Adipocyte (in vitro differentiated cells): Measurements from ENCODE around the gene AP1G1.
A peak's percentile ranks its signal among the peaks of the same experiment; 100 is the strongest.

Source experiments
- DNase-seq: peaks from one replicate; pipeline ENCODE4 v3.0.0-alpha.2; 2015; ENCODE audit warnings: low read depth
- H3K27me3 ChIP-seq: replicated peaks from 2 replicates; pipeline ENCODE4 v1.7.0; 2013; ENCODE audit warnings: mild to moderate bottlenecking, low read length, moderate library complexity; ENCODE audit not compliant: control insufficient read depth, insufficient read depth
- H3K36me3 ChIP-seq: 2 replicates; pipeline ENCODE4 v1.7.0; 2013; ENCODE audit warnings: low read length, mild to moderate bottlenecking, moderate library complexity; ENCODE audit not compliant: control insufficient read depth, insufficient read depth, severe bottlenecking
- H3K4me1 ChIP-seq: 2 replicates; pipeline ENCODE4 v1.7.0; 2013; ENCODE audit warnings: mild to moderate bottlenecking, low read length, moderate library complexity; ENCODE audit not compliant: control insufficient read depth, insufficient read depth
- H3K4me3 ChIP-seq: 2 replicates; pipeline ENCODE4 v1.7.0; 2013; ENCODE audit warnings: mild to moderate bottlenecking, low read length, moderate library complexity
- H3K9ac ChIP-seq: 2 replicates; pipeline ENCODE4 v1.7.0; 2013; ENCODE audit warnings: mild to moderate bottlenecking, low read length, moderate library complexity
- H3K9me3 ChIP-seq: 2 replicates; pipeline ENCODE4 v1.7.0; 2013; ENCODE audit warnings: mild to moderate bottlenecking, low read length, moderate library complexity; ENCODE audit not compliant: control insufficient read depth

The AP1G1 gene

GRCh38 chr16:71754108-71754507 lies 54.5 kb downstream of the AP1G1 start:
- Histone ChIP-seq H3K4me3 (no peak overlapping the region), H3K9me3 (no peaks in the 10 kb centered on the region), H3K36me3 (peaks cover 92% of the 10 kb centered on the region), H3K27me3 (no peaks in the 10 kb centered on the region), H3K9ac (no peak overlapping the region), H3K4me1 (no peaks in the 10 kb centered on the region)
- DNase-seq, result no peak

GRCh38 chr16:71748226-71748625 lies 60.4 kb downstream of the AP1G1 start:
- Histone ChIP-seq H3K9ac (no peak overlapping the region), H3K4me3 (no peak overlapping the region), H3K4me1 (no peaks in the 10 kb centered on the region), H3K9me3 (no peaks in the 10 kb centered on the region), H3K36me3 (peaks cover 90% of the 10 kb centered on the region), H3K27me3 (no peaks in the 10 kb centered on the region)
- DNase-seq, result no peak

GRCh38 chr16:71746442-71747046 lies 62.1 kb downstream of the AP1G1 start:
- Histone ChIP-seq H3K4me3 (no peak overlapping the region), H3K9ac (no peak overlapping the region), H3K9me3 (no peaks in the 10 kb centered on the region), H3K27me3 (no peaks in the 10 kb centered on the region), H3K36me3 (peaks cover 90% of the 10 kb centered on the region), H3K4me1 (peaks cover 3% of the 10 kb centered on the region)
- DNase-seq, result peak; percentile 71

GRCh38 chr16:71738855-71739254 lies 69.8 kb downstream of the AP1G1 start:
- no peaks in the 10 kb centered on the region for H3K9me3 ChIP-seq
- no peak overlapping the region for H3K9ac ChIP-seq
- H3K4me3 ChIP-seq, result no peak overlapping the region
- peaks cover 7% of the 10 kb centered on the region for H3K4me1 ChIP-seq
- DNase-seq, result no peak
- H3K36me3 ChIP-seq, result peaks cover 89% of the 10 kb centered on the region
- no peaks in the 10 kb centered on the region for H3K27me3 ChIP-seq

GRCh38 chr16:71737501-71737900 lies 71.1 kb downstream of the AP1G1 start:
- Histone ChIP-seq H3K4me3 (no peak overlapping the region), H3K9ac (no peak overlapping the region), H3K36me3 (peaks cover 89% of the 10 kb centered on the region), H3K27me3 (no peaks in the 10 kb centered on the region), H3K4me1 (peaks cover 7% of the 10 kb centered on the region), H3K9me3 (no peaks in the 10 kb centered on the region)
- DNase-seq, result no peak

- H3K9me3 ChIP-seq, result no peaks in the 10 kb centered on the region
- no peak for DNase-seq
- no peaks in the 10 kb centered on the region for H3K27me3 ChIP-seq
- peaks cover 89% of the 10 kb centered on the region for H3K36me3 ChIP-seq
- H3K4me1 ChIP-seq, result peaks cover 3% of the 10 kb centered on the region
- H3K4me3 ChIP-seq, result no peak overlapping the region
- H3K9ac ChIP-seq, result no peak overlapping the region
Measured at GRCh38 chr16:71734511-71734910, 74.1 kb downstream of the AP1G1 start.

GRCh38 chr16:71732587-71732986 lies 76.0 kb downstream of the AP1G1 start:
- H3K27me3 ChIP-seq, result no peaks in the 10 kb centered on the region

GRCh38 chr16:71727551-71728324 lies 80.9 kb downstream of the AP1G1 start:
- Histone ChIP-seq H3K9ac (no peak overlapping the region), H3K27me3 (no peaks in the 10 kb centered on the region), H3K4me3 (no peak overlapping the region), H3K4me1 (peaks cover 25% of the 10 kb centered on the region), H3K36me3 (peaks cover 40% of the 10 kb centered on the region), H3K9me3 (no peaks in the 10 kb centered on the region)
- no peak for DNase-seq

More at GRCh38 chr16:71732587-71732986, 76.0 kb downstream of the AP1G1 start:
- peaks cover 79% of the 10 kb centered on the region for H3K36me3 ChIP-seq
- H3K4me3 ChIP-seq, result no peak overlapping the region
- peaks cover 8% of the 10 kb centered on the region for H3K4me1 ChIP-seq
- no peak overlapping the region for H3K9ac ChIP-seq
- DNase-seq, result no peak
- H3K9me3 ChIP-seq, result no peaks in the 10 kb centered on the region

GRCh38 chr16:71726476-71727315 lies 81.9 kb downstream of the AP1G1 start:
- Histone ChIP-seq H3K36me3 (peaks cover 30% of the 10 kb centered on the region), H3K27me3 (no peaks in the 10 kb centered on the region), H3K4me1 (peaks cover 33% of the 10 kb centered on the region), H3K9ac (no peak overlapping the region), H3K9me3 (no peaks in the 10 kb centered on the region), H3K4me3 (no peak overlapping the region)
- DNase-seq, result no peak

GRCh38 chr16:71724320-71724751 lies 84.3 kb downstream of the AP1G1 start, which contains the start of gene PHLPP2:
Gene PHLPP2 (minus strand): TSS chr16:71724701. CDS start chr16:71714795, 9,906 bp downstream.
- H3K4me3 ChIP-seq, result peak within 1 kb of the TSS; percentile 86
- peaks cover 33% of the 10 kb centered on the region for H3K4me1 ChIP-seq
- no peaks in the 10 kb centered on the region for H3K9me3 ChIP-seq
- H3K9ac ChIP-seq, result peak within 1 kb of the TSS; percentile 84
- peaks cover 8% of the 10 kb centered on the region for H3K36me3 ChIP-seq
- no peaks in the 10 kb centered on the region for H3K27me3 ChIP-seq
- no peak for DNase-seq
